HUDEP-2 (cell line): ENCODE data around the gene TBC1D19.

ENCODE experiments used
- DNase-seq, 76 experiments: peaks; one replicate each; lab custom pipeline; 2025; ENCODE audit not compliant: unreplicated experiment in 76 of 76; lab: John Stamatoyannopoulos, UW

The TBC1D19 gene

DNA sequence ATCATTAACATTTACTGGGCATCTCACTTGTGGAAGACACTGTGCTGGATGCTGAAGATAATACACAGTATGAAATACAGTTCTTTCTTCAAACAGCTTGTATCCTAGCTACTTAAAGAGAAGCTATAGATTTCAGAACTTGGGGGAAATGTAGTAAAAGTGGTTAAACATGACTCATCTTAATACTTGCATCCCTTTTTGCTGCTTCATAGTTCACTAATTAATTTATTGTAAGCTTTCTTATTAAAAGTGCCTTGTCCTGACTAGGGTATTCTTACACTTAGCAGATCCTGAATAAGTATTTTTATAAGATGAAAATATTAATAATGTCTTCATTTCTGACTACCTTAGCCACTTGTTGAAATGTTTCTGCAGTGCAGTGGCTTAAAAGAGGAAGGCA, 144.0 kb downstream of the TBC1D19 start:
- DNase-seq: no peak

DNA sequence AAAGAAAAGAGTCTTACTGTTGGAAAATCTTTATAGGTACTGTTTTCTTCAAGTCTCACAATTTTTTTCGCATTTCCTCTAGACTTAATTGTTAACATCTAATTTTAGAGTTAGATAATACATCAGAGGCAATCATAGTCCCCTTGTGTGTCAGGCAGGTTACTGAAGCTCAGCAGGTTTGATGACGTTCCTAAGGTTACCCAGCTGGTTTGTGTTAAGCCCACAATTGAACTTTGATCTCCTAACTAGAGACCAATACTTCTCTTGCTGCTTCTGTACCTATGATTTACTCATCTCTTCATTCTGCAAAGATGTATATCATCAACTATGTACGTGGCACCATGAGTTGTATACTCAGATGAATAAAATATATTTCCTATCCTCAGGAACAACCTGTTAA, 145.1 kb downstream of the TBC1D19 start:
- DNase-seq: no peak

DNA sequence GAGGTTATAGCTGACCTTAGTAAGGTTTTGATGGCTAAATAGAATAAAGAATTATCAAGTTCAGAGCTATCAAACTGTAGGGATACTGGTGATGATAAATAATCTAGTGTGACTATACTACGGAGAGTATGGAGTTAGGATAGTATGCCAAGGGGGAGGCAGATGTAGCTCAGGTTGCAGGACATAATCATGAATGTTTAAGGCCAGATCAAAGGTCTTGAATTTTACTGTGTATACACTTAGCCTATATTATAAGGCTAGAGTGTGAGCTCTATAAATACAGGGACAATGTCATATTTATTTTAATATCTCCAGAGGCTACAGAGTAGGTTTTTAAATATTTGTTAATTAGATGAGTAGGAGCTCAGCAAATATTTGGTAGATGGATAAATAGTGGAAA, 145.7 kb downstream of the TBC1D19 start:
- no peak for DNase-seq

DNA sequence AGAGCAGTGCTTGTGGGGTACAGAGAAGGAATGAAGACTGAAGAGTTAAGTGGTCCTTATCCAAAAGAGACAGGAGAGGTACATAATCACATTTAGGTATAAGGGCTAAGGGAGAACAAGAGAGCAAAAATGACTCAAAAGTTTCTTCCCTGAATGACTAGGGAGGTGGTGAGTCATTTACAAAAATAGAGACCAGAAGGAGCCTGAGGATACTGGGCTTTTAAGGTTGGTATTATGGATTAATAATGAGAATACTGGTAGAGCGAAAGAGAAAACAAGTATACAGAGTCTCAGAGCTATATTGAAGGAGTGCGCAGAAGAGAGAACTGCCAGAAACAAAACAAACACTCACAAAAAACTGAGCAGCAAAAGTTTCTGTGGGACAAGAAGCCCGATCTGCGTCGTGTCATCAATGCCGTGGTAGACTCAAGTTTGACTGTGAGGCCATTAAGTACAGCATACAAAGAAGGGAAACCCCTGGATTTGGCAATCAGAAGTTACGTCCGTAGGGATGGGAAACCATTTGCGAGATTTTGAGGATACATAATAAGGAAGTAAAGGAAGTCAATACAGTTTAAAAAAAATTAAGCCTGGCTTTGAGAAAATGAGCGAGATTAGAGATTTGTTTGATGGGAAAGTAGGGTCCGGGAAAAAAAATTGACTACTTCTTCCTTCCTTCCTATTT, 147.6 kb downstream of the TBC1D19 start:
- DNase-seq: no peak

DNA sequence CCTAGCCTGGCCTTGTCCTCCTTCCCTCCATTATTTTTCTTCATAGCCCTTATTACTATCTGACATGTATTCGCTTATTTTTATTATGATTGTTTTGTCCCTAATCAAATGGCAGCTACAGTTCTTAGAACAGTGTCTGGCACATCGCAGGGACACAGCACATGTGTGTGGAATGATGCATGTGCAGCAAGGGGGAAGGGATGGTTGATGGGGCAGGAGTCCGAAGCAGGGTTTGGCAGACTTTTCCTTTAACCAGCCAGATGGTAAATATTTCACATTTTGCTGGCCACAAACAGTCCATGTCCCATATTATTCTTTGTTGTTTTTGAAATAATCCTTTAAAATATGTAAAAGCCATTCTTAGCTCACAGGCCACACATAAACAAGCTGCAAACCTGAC, 148.5 kb downstream of the TBC1D19 start:
- no peak for DNase-seq

DNA sequence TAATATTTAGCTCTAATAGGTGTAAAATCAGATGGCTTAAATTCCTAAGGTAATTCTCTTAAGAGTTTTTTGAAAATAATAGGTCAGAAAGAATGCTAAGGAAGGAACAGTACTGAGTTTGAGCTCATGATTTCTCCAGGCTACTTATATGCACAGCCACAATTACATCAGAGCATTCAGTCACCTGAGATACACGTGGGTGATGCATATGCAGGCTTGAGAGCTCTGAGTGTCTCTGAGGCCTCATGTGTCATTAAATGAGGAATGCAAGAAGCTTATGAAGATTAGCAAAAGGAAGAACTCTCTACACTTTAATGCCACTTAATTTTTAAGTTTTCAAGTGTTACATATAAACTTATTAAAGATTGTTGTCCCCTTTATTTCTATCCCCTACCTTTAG, 152.7 kb downstream of the TBC1D19 start:
- no peak for DNase-seq

DNA sequence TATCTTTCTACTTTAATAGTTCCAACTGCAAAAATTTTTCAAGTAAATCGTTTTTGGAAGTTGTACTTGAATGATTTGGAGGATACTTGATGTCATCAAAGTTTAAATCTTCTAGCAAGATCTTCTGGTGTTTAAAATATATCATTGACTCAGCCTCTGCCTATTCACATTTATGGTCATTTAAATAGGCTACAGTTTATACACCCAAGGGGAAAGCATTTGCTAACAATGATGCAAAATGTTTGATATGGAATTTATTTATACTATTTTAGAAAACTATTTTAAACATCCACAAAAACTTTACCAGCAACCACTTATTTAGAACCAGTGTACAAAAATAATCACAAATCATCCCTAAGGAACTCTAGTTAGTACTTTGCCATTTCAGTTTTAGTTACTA, 153.5 kb downstream of the TBC1D19 start:
- no peak for DNase-seq

DNA sequence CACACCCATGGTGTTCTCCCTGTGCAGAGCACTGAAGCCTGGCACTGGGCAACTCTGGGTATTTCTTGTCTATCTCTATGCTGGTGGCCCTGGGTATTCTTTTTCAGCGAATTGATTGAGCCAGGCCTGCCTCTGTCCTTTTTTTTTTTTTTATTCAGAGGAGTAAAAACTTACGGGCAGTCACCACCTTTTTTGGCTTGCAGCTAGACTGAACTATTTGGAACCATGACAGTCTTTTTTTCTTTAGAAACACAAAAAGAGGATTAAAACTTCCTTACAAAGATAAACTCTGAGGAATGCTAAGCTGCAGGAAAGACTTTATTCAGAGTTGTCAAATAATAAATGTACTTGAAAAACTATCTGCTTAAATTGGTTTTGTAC, 157.6 kb downstream of the TBC1D19 start:
- no peak for DNase-seq

DNA sequence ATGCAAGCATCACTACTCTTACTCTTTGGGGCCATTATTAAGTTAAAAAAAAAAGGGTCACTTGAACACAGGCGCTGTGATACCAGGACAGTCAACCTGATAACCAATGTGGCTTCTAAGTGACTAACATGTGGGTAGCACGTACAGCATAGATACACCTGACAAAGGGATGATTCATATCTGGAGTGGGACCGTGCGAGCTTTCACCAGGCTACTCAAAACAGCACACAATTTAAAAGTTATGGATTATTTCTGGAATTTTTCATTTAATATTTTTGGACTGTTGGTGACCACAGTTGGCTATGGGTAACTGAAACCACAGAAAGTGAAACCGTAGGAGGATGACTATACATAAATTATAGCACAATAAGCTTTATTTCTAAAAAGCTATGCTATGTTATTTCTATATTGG, 162.9 kb downstream of the TBC1D19 start:
- DNase-seq: peak in 1 of 76 experiments; percentile 14

DNA sequence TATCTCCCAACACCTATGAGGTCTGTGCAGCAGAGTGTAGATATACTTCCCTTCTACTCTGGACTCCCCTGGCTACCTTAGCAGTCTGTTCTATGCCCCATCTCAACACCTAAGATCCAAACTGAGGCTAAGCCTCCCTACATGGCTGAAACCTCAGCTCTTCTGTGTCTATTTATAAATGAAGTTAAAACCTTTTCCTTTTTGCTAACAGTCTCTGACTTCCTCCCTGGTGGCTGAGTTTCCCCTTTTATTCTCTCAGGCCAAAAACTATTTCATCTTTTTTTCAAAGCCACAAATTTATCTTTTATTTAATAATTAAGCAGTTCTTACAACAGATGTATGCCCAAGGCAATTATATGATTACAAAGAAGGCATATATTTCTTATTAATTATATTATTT, 164.9 kb downstream of the TBC1D19 start:
- DNase-seq: no peak

DNA sequence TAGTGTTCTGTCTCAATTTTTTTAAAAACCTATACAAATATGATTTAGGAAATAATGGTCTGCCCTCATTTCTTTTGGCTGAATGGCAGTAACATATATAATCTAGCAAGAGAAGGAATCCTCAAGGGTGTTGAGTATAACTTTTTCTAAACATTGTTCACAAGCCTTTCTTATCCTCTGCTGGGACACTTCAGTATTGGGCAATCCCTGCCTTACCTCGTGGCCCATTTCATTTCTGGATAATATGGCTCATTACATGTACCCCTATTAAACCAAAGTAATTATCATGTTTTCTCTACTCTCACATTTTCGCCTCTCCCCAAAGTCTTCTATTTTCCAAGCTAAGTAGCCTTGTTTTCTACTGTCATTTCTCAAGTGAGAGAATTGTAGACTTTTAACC, 166.0 kb downstream of the TBC1D19 start:
- no peak for DNase-seq

DNA sequence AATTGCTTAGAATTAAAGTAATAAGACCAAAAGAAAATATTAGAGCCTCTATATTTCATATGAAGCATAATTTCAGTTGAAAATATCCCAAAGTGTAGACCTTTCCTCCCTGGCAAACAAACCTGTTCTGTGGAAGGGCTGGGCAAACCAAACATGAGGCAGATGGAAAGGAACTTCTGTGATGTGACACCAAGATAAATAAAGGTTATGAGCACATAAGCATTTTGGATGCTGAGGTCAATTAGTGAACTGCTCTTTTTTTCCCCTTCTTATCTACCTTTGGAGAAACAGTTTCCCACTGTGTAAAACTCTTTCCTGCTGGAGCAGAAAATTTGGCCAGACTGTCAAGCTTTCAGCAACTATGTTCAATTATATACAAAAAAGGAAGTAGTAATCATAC, 167.1 kb downstream of the TBC1D19 start:
- DNase-seq: no peak

DNA sequence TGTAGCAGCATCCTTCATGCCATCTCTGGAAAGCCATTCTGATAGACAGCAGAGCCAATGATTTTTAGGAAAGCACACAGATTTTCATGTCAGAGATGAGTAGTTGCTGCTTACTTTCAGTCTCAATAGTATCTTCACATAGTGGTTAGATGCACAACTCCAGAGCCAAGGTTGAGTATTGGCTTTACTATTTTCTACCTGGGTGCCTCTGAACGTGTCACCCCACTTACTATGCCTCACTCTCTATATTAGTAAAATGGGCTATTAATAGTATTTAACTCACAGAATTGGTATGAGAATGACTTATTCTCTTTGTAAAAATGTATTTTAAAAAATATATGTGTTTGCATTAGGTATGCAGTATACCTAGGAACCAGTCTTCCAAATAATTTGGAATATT, 168.0 kb downstream of the TBC1D19 start:
- no peak for DNase-seq

DNA sequence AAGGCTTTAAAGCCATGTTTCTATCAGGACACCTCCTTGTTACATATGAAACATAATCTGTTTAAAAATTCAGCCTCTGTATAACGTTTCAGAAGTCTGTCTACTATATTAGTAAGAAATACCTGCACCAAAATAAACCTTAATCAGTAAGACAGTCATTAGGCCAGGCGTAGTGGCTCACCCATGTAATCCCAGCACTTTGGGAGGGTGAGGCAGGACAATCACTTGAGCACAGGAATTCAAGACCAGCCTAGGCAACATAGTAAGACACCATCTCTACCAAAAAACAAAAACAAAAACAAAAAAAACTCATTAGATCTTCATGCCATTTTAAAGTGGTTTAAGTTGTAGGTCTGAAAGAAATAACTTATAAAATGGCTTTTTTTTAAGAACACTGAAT, 169.3 kb downstream of the TBC1D19 start:
- no peak for DNase-seq

DNA sequence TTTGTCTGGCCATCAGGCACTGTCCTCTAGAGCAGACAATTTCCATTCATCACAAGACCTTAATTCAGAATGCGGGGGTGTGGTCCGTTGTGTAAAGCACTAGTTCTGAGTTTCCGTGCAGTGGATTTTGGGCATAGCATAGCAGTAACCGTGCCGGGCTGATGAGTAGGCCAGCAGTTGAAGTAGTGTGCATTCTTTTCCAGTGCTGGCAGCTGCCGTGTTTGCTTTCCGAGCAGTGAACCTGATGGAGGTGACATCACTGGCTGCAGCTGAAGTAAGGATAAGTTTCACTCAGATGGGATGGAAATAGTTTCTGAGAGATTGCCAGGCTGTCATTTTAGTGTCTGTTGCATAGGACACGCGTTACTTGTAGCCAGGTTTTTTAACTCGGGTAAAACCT, 169.7 kb downstream of the TBC1D19 start:
- DNase-seq: no peak

DNA sequence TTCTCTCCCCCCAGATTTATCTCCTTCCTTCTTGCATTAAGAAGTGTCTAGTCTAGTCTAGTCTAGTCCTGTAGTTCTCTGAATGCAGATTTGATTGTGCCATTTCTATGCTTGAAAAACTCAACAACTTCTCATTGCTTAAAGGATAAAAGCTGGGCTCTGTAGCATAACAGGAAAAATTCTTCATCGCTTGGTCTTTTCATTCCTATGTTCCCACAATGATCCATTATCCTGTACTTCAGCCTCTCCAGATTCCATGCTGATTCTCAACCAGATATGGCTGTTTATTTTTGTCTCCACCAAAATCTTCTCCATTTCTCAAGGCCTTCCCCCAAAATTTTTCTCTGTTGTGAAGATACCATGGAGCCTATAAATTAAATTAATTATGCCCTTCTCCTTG, 173.9 kb downstream of the TBC1D19 start:
- DNase-seq: no peak

DNA sequence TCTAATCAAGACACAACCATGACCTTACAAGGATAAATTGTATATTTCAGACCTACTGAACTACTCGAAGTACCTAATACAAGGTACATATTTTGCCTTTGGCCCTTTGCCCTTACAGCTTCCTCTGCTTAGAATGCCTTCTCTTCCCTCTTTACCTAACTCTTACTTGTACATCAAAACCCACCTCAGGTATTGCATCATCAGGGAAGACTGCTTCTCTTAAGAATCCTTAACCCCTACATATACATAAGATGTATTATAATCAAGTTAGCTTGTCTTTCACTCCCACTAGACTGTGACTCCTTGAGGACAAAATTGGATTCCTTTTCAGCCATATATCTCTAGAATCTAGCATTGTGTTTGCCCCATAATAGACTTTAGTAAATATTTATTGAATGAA, 175.0 kb downstream of the TBC1D19 start:
- no peak for DNase-seq

DNA sequence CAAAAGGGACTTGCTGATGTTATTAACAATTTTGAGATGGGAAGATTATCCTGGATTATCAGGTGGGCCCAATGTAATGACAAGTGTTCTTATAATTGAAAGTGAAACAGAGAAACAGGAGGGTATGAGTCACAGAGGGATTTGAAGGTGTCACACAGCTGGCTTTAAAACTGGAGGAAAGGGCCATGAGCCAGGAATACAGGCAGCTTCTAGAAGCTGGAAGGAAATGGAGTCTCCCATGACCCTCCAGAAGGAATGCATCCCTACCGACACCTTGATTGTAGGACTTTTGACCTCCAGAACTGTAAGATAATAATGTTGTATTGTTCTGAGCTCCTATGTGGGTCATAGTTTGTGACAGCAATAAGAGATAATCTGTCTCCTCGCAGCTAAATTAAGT, 178.8 kb downstream of the TBC1D19 start:
- no peak for DNase-seq

DNA sequence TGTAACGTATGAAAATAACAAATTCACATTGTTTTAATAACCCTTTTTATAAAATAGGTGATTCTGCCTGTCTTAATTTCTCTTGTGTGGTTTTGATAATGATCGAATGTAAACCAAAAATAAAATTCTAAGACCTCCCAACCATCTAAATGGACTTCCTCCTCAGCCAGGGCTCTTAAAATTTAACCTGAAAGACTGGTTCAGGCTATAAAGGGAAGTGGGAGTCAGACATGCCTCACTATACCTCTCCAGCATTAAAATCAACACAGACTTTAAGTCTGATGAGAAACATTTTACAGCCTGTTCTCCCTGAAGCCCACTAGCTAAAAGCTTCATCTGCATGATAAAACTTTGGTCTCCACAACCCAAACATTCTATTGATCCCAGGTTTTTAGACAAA, 179.2 kb downstream of the TBC1D19 start:
- DNase-seq: no peak

DNA sequence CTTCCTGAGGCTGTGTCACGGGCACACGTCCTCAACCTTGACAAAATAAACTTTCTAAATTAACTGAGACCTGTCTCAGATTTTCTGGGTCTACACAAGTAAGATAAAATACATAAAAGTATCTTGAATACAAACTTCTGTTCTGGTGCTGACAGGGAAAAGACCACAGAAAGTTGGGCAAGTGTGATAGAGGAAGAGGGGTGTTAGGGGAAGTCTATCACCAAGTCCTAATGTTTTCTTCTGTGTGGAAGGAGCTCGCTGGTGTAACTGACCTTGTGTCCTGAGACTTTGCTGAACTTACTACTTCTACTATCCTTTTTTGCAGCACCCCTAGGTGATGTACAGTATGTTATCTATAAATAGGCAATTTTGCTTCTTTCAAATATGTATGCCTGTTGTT, 179.8 kb downstream of the TBC1D19 start:
- no peak for DNase-seq

DNA sequence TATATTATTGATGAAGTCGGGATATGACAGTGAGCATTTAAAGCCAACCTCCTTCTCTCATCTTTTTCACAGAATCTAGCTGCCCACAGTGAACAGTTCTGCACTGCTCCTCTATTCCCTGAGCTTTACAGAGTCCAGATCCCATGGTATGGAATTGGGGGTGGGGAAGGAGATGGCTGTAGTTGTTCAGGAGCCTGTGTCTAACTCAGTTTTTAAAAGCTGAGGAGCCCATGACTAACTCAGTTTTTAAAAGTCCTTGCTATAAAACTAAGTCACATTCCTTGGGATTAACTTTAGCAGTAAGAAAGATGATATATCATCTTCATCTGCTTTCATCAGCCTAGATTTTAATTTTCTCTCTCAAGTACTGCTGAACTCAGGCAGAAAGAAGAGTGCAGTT, 180.3 kb downstream of the TBC1D19 start:
- DNase-seq: no peak

DNA sequence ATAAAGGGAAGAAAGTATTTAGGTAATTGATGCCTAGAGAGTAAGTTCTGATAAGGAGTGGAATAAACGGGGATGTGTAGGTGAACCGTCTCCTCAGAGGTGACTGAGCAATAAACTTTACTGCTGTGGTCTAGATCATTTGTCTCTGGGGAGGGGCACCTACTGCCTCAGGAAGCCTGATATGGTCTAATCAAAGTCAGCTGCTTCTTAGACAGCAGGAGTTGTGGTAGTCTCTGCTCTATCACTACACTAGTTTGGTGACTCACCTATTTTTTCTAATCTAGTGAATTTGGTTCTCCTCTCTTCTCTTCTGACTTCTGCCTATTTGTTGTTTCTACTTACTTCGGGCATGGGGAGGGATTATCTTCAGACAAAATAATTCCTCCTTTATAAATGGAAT, 181.6 kb downstream of the TBC1D19 start:
- peak in 34 of 76 experiments; percentile 1 to 63 (median 14) for DNase-seq

DNA sequence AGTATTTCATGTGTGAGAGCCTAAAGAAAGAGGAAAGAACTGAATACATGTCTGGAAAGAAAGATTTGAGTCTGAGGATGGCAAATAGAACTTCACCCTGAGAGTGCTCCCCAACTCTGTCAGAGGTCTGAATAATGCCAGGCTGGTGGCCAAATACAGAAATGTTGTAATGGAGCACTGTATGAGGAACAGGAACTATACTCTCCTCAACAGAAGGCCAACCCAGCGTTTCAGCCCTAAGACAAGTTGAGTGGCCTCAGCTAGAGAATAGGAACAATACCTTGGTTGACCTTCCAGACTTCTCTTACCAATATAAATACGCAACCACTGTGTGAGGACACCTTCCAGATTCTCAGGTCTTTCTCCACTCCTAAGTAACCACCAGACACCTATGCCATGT, 182.3 kb downstream of the TBC1D19 start:
- no peak for DNase-seq
